ENCODE data around the gene GET4.

The GET4 gene

DNA sequence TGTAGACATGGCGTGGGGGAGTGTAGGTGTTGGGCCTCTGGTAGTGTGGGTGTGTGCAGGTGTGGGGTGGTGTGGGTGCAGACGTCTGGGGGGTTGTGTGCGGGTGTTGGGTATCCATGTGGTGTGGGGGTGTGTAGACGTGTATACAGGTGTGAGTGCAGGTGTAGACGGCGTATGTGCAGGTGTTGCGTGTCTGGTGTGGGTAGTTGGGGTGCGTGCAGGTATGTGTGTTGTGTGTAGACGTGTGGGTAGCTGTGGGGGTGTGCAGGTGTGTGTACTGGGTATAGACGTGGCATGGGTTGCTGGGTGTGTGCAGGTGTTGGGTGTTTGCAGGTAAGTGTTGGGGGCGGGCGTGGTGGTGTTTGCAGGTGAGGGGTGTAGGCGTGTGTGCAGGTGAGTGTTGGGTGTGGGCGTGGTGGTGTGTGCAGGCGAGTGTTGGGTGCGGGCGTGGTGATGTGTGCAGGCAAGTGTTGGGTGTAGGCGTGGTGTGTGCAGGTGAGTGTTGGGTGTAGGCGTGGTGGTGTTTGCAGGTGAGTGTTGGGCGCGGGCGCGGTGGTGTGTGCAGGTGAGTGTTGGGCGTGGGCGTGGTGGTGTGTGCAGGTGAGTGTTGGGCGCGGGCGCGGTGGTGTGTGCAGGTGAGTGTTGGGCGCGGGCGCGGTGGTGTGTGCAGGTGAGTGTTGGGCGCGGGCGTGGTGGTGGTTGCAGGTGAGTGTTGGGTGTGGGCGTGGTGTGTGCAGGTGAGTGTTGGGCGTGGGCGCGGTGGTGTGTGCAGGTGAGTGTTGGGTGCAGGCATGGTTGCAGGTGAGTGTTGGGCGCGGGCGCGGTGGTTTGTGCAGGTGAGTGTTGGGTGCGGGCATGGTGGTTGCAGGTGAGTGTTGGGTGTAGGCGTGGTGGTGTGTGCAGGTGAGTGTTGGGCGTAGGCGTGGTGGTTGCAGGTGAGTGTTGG is 16.6 kb downstream of the GET4 start:
- no peak overlapping the region for H3K4me3 ChIP-seq (ENCODE audit: low read depth, low read length)
- no peak for DNase-seq (ENCODE audit: low read depth, low spot score)
- TF ChIP-seq, protein P1, sequence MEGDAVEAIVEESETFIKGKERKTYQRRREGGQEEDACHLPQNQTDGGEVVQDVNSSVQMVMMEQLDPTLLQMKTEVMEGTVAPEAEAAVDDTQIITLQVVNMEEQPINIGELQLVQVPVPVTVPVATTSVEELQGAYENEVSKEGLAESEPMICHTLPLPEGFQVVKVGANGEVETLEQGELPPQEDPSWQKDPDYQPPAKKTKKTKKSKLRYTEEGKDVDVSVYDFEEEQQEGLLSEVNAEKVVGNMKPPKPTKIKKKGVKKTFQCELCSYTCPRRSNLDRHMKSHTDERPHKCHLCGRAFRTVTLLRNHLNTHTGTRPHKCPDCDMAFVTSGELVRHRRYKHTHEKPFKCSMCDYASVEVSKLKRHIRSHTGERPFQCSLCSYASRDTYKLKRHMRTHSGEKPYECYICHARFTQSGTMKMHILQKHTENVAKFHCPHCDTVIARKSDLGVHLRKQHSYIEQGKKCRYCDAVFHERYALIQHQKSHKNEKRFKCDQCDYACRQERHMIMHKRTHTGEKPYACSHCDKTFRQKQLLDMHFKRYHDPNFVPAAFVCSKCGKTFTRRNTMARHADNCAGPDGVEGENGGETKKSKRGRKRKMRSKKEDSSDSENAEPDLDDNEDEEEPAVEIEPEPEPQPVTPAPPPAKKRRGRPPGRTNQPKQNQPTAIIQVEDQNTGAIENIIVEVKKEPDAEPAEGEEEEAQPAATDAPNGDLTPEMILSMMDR (IDR thresholded peaks at IDR 0.05; ENCODE audit: low read depth, low read length), result no peak
- in situ Hi-C loops (cut with HindIII; ENCODE audit: low sequenced_read_pairs), result no loop called here

DNA sequence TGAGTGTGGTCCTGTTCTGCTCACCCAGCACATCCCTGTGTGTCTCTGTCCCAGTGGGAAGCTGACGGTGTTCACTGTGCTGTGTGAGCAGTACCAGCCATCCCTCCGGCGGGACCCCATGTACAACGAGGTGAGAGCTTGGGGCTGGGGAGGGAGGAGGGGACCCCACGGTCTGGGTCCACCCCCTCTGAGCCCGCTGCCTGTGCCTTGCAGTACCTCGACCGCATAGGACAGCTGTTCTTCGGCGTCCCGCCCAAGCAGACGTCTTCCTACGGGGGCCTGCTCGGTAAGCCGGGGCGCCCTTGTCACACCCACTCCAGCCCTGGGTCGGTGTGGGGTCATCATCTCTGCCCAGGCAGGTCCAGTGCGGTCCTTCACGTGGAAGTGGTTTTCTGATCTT is 17.3 kb downstream of the GET4 start:
- TF ChIP-seq, protein P1 (IDR thresholded peaks at IDR 0.05; ENCODE audit: low read depth, low read length), result no peak
- in situ Hi-C loops (cut with HindIII; ENCODE audit: low sequenced_read_pairs), result no loop called here
- H3K4me3 ChIP-seq (ENCODE audit: low read depth, low read length), result no peak overlapping the region
- no peak for DNase-seq (ENCODE audit: low read depth, low spot score)

DNA sequence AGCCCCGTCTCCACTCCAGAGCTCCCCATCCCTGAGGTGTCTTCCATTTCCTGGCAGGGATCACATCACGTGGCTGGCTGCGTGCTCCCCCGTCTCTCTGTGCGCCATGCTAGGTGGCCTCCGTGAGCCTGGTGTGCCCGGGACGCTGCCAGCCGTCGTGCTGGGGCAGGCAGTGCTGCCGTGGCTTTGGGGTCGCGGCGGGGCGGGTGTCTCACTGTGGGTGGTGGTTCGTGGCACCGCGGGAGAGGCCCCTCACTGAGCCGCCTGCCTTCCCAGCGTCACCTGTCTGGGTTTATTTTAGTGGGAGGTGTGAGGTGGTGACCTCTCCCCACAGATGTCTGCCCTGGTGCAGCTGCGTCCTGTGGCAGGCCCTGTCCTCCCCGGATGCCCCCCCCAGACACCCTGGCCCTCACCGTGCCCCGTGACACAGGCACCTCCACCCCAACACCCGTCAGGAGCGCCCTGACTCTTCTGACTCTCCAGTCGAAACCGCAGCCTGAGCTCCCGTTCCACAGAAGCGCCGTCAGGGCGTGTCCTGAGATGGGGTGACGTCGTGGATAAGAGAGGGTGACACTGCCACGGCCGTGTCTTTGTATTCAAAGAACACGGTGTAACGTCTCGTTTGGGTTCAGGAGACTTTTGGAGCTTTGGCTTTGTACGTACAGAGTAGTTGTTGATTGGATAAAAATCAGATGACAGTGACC is 18.0 kb downstream of the GET4 start:
- in situ Hi-C loops (cut with HindIII; ENCODE audit: low sequenced_read_pairs), result no loop called here
- no peak overlapping the region for H3K4me3 ChIP-seq (ENCODE audit: low read depth, low read length)
- DNase-seq (ENCODE audit: low read depth, low spot score), result no peak
- TF ChIP-seq, protein P1 (IDR thresholded peaks at IDR 0.05; ENCODE audit: low read depth, low read length), result no peak

DNA sequence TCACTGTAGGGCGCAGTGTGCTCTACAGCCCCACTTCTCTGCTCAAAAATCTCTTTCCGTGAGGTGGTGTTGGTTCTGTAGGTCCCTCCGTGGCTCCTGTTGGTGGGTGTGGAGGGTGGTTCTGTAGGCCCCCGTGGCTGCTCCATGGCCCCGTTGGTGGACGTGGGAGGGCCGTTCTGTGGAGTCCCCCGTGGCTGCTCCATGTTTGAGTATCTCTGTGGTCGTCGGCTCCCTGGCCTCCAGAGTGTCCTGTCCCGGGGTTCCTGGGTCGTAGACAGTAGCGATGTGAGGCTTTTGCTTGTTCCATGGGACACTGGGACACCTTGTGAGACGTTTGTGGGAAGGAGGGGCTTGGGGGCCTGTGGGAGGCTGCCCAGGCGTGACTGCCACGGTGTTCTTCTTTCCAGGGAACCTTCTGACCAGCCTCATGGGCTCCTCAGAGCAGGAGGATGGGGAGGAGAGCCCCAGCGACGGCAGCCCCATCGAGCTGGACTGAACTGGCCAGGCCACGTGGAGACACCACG is 18.6 kb downstream of the GET4 start:
- in situ Hi-C loops (cut with HindIII; ENCODE audit: low sequenced_read_pairs), result no loop called here
- H3K4me3 ChIP-seq (ENCODE audit: low read depth, low read length), result no peak overlapping the region
- TF ChIP-seq, protein P1 (IDR thresholded peaks at IDR 0.05; ENCODE audit: low read depth, low read length), result no peak

DNA sequence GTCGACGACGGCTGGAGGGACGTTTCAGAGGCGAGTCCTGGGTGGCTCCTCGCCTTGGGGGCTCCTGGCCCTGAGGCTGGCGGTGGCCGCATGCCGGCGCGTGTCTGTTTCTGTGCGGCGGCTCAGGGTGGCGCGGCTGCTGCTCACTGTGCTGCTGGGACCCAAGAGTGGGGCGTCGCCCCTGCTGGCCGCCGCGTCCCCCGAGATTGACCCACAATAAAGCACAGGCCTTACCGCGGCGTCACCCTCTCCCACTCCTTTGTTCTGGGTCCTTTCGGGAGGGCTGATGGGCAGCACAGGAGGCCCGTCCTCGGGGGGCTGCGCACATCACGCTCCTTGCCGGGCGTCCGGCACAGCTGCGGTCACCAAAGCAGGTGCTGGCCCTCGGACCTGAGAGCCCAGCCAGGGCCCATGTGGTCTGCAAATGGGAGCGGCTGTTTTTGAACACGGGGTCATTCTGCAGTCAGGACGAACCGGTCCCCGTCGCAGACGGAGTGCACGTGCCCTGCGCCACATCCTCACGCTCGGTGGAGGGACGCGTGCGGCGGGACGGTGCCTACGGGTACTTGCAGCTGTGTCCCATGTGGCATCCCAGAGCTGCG is 19.2 kb downstream of the GET4 start:
- in situ Hi-C loops (cut with HindIII; ENCODE audit: low sequenced_read_pairs), result no loop called here
- no peak for DNase-seq (ENCODE audit: low read depth, low spot score)
- H3K4me3 ChIP-seq (ENCODE audit: low read depth, low read length), result no peak overlapping the region
- TF ChIP-seq, protein P1 (IDR thresholded peaks at IDR 0.05; ENCODE audit: low read depth, low read length), result no peak

More for the DNA sequence above, 18.6 kb downstream of the GET4 start:
- DNase-seq (ENCODE audit: low read depth, low spot score), result no peak

DNA sequence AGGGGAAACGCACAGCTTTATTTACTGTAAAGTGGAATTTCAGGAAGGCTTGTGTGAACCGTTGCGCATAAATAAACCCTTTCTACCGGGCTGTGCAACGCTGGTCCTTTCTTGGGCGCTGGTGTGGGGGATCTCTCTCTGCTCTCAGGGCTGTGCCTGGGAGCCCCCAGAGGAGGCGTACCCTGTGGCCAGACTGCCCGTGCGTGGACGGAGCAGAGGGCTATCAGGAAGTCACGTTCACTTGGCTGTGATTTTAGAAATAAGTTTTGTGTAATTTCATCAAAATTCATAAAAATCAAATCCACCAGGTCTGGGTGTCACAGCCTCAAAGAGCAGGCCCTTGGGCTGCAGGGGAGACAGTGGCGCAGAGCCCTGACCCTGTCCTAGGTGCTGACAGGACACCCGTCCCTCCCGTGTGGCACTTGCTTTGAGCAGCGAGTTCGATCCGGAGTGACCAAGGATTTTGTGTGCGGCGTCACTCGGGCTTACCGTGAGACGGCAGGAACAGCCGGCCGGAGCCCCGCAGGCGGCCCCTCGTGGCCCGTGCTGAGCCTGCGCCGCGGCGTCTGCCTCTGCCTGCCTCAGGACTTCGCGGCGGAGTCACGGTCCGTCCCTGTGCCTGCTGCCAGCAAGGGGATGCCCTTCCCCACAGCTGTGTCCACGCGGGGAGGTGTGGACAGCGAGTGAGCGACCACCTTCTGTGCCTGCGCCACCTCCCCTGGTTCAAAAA is 20.2 kb downstream of the GET4 start:
- in situ Hi-C loops (cut with HindIII; ENCODE audit: low sequenced_read_pairs), result no loop called here
- TF ChIP-seq, protein P1 (IDR thresholded peaks at IDR 0.05; ENCODE audit: low read depth, low read length), result no peak
- H3K4me3 ChIP-seq (ENCODE audit: low read depth, low read length), result no peak overlapping the region
- DNase-seq (ENCODE audit: low read depth, low spot score), result no peak
